HCT116 (cell line): ENCODE measurements around the gene TPT1. TPM values are rescaled to one million over a fixed set of nuclear protein-coding genes. Genes with fewer than 3 reads are reported as not detected.

Source experiments
- ATAC-seq: fragments of 200-7000 bp; cut with Tn5 transposase; 2 replicates; pipeline ENCODE4 v1.9.1; 2020; ENCODE audit warnings: mild to moderate bottlenecking, moderate library complexity
- BruUV-seq: library from RNA; stranded (reverse); fragments of 400-500 nt; replicated peaks from 2 replicates; lab custom pipeline; 2021; lab: Mats Ljungman, UMichigan
- CTCF ChIA-PET: fragments of 300-600 bp; sonication (Branson Sonifier 250); formaldehyde crosslinking; loops from one replicate; lab custom pipeline; 2021; ENCODE audit warnings: antibody characterized with exemption; lab: Charles Lee
- POLR2A ChIA-PET: fragments of 300-600, 350-600 bp; sonication (Branson Sonifier 250); formaldehyde crosslinking; loops from one replicate; lab custom pipeline; 2021; ENCODE audit warnings: antibody characterized with exemption; lab: Charles Lee
- RAD21 ChIA-PET, 2 experiments: fragments of 300-600 bp; sonication (Branson Sonifier 250); formaldehyde crosslinking; loops; one replicate each; lab custom pipeline; 2023; ENCODE audit warnings: low total read pairs in 2 of 2; ENCODE audit not compliant: uncharacterized antibody in 2 of 2, unreplicated experiment in 2 of 2, low non-redundant PET in 1 of 2; lab: Charles Lee
- DNase-seq: peaks from one replicate; pipeline ENCODE4 v3.0.0-alpha.2; 2010; ENCODE audit warnings: low read depth, low spot score
- H2AFZ ChIP-seq: fragments of 200-600 bp; shearing (Covaris generic), sonication (generic); 2 replicates; pipeline ENCODE4 v1.6.1; 2017; ENCODE audit warnings: low read depth, mixed run types, mixed read lengths, antibody characterized with exemption, low read length; ENCODE audit not compliant: poor library complexity, severe bottlenecking
- H3K27ac ChIP-seq: 2 replicates; pipeline ENCODE4 v1.5.1; 2012; ENCODE audit warnings: low read depth, low read length
- H3K27me3 ChIP-seq: fragments of 200-600 bp; sonication (generic); 2 replicates; pipeline ENCODE4 v1.6.1; 2016; ENCODE audit warnings: mixed run types, low read length, mixed read lengths; ENCODE audit not compliant: insufficient read depth
- H3K36me3 ChIP-seq, 2 experiments: fragments of 200-500 bp in 1 of 2; fragments of 200-600 bp in 1 of 2; sonication (Bioruptor generic) in 1 of 2; sonication (generic) in 1 of 2; 2 replicates each; pipeline versions ENCODE4 v1.5.1 to v1.6.1; 2014 to 2016; ENCODE audit warnings: low read length in 2 of 2, inconsistent platforms in 1 of 2, mixed read lengths in 1 of 2, mixed run types in 1 of 2; ENCODE audit not compliant: insufficient read depth in 2 of 2, control insufficient read depth in 1 of 2
- H3K4me1 ChIP-seq, 2 experiments: fragments of 200-600 bp in 1 of 2; sonication (generic) in 1 of 2; 2 replicates each; pipeline versions ENCODE4 v1.5.1 to v1.6.1; 2012 to 2017; ENCODE audit warnings: low read length in 2 of 2, inconsistent platforms in 1 of 2, mild to moderate bottlenecking in 1 of 2, mixed read lengths in 1 of 2, mixed run types in 1 of 2, moderate library complexity in 1 of 2; ENCODE audit not compliant: insufficient read depth in 2 of 2, control insufficient read depth in 1 of 2
- H3K4me2 ChIP-seq: fragments of 200-600 bp; sonication (generic); 2 replicates; pipeline ENCODE4 v1.6.1; 2017; ENCODE audit warnings: mixed run types, low read length, mixed read lengths
- H3K4me3 ChIP-seq, 2 experiments: fragments of 200-600 bp in 1 of 2; sonication (generic) in 1 of 2; replicated peaks in 1 of 2; 2 replicates each; pipeline ENCODE4 v1.5.1; 2011 to 2016; ENCODE audit warnings: low read length in 2 of 2, control low read depth in 1 of 2, low read depth in 1 of 2, mild to moderate bottlenecking in 1 of 2, mixed read lengths in 1 of 2, mixed run types in 1 of 2
- H3K79me2 ChIP-seq: fragments of 200-600 bp; sonication (generic); 2 replicates; pipeline ENCODE4 v1.6.1; 2017; ENCODE audit warnings: mild to moderate bottlenecking, mixed run types, low read length, moderate library complexity, mixed read lengths; ENCODE audit not compliant: insufficient read depth
- H3K9ac ChIP-seq: fragments of 200-600 bp; sonication (generic); 2 replicates; pipeline ENCODE4 v1.6.1; 2016; ENCODE audit warnings: low read length, mixed read lengths
- H3K9me2 ChIP-seq: fragments of 200-600 bp; sonication (generic), shearing (Covaris generic); 2 replicates; pipeline ENCODE4 v1.6.1; 2017; ENCODE audit warnings: mixed run types, mild to moderate bottlenecking, moderate library complexity; ENCODE audit not compliant: insufficient read depth
- H3K9me3 ChIP-seq, 2 experiments: fragments of 200-500 bp in 1 of 2; fragments of 200-600 bp in 1 of 2; sonication (Bioruptor generic) in 1 of 2; sonication (generic) in 1 of 2; 2 replicates each; pipeline ENCODE4 v1.6.1; 2014 to 2017; ENCODE audit warnings: low read length in 2 of 2, mixed read lengths in 2 of 2, inconsistent platforms in 1 of 2, low read depth in 1 of 2, mild to moderate bottlenecking in 1 of 2, mixed run types in 1 of 2, moderate library complexity in 1 of 2; ENCODE audit not compliant: control insufficient read depth in 1 of 2, insufficient read depth in 1 of 2
- H4K20me1 ChIP-seq: fragments of 200-600 bp; sonication (generic), shearing (Covaris generic); 2 replicates; pipeline ENCODE4 v1.6.1; 2017; ENCODE audit warnings: mixed run types, mild to moderate bottlenecking, moderate library complexity; ENCODE audit not compliant: insufficient read depth
- ATF3 ChIP-seq: IDR thresholded peaks from 2 replicates; pipeline ENCODE4 v1.6.1; 2012
- CEBPB ChIP-seq: IDR thresholded peaks from 2 replicates; pipeline ENCODE4 v1.6.1; 2012; ENCODE audit warnings: low read depth
- ELF1 ChIP-seq: IDR thresholded peaks from 2 replicates; pipeline ENCODE4 v1.6.1; 2012; ENCODE audit warnings: low read depth, borderline replicate concordance
- EZH2 ChIP-seq: fragments of 200-600 bp; sonication (generic); IDR thresholded peaks from 2 replicates; pipeline ENCODE4 v1.6.1; 2017; ENCODE audit warnings: antibody characterized with exemption, mixed run types
- FOSL1 ChIP-seq: IDR thresholded peaks from 2 replicates; pipeline ENCODE4 v1.6.1; 2012; ENCODE audit warnings: low read depth
- JUND ChIP-seq: IDR thresholded peaks from 2 replicates; pipeline ENCODE4 v1.6.1; 2012
- POLR2A ChIP-seq: IDR thresholded peaks from 2 replicates; pipeline ENCODE4 v1.7.0; 2011; ENCODE audit warnings: borderline replicate concordance; ENCODE audit not compliant: insufficient read depth, insufficient read length; ENCODE audit errors: extremely low read depth
- POLR2AphosphoS5 ChIP-seq: IDR thresholded peaks from 2 replicates; pipeline ENCODE4 v1.6.1; 2011; ENCODE audit warnings: mild to moderate bottlenecking, low read depth, low read length, moderate library complexity
- RAD21 ChIP-seq: IDR thresholded peaks from 2 replicates; pipeline ENCODE4 v1.6.1; 2012; ENCODE audit warnings: low read depth, mild to moderate bottlenecking
- SIN3A ChIP-seq: IDR thresholded peaks from 2 replicates; pipeline ENCODE4 v1.6.1; 2012; ENCODE audit warnings: low read depth
- SP1 ChIP-seq: IDR thresholded peaks from 2 replicates; pipeline ENCODE4 v1.6.1; 2012; ENCODE audit warnings: low read depth
- TCF7L2 ChIP-seq: IDR thresholded peaks from 2 replicates; pipeline ENCODE4 v1.7.0; 2011; ENCODE audit warnings: borderline replicate concordance, inconsistent platforms; ENCODE audit not compliant: insufficient read depth, insufficient read length; ENCODE audit errors: extremely low read depth
- YY1 ChIP-seq: IDR thresholded peaks from 2 replicates; pipeline ENCODE4 v1.6.1; 2011; ENCODE audit warnings: low read length, low read depth, moderate library complexity, mild to moderate bottlenecking; ENCODE audit not compliant: insufficient replicate concordance; ENCODE audit errors: extremely low read depth
- ZBTB33 ChIP-seq: IDR thresholded peaks from 2 replicates; pipeline ENCODE4 v1.6.1; 2011; ENCODE audit warnings: mild to moderate bottlenecking, low read length, moderate library complexity; ENCODE audit not compliant: insufficient replicate concordance; ENCODE audit errors: extremely low read depth
- ZFX ChIP-seq: fragments of 450-650 bp; IDR thresholded peaks from 2 replicates; pipeline ENCODE4 v1.6.1; 2017
- ZNF274 ChIP-seq: fragments of 200-500 bp; sonication (Bioruptor generic); IDR thresholded peaks from 2 replicates; pipeline ENCODE4 v1.6.1; 2014; ENCODE audit warnings: mild to moderate bottlenecking, low read depth, low read length, inconsistent platforms
- intact Hi-C: fragments of 100-400 bp; cut with micrococcal nuclease; formaldehyde crosslinking; loops from 2 replicates; pipeline ENCODE4 v1.10.0; 2022
- total RNA-seq: library from RNA; stranded (reverse); gene quantifications from one replicate; pipeline ENCODE4 v1.2.1, GENCODE V29; 2021; ENCODE audit not compliant: unreplicated experiment

Gene TPT1
- total RNA-seq, 1 experiment from 2014 or later: 2,859 TPM

GRCh38 chr13:45315520-45316167 is 25.3 kb downstream of the TPT1 start:
- ChIA-PET CTCF (no interaction called here), POLR2A (no interaction called here), RAD21 (interaction anchor here in 1 of 2 experiments (0.6 kb wide), 1 partner anchor 1412 kb away, joined by 3 read pairs; no protein-coding TSS in a partner anchor)
- peaks cover 0 to 18% of the 10 kb centered on the region in 2 experiments; a peak in 2 of 4 replicates for H3K4me1 ChIP-seq
- H4K20me1 ChIP-seq: no peaks in the 10 kb centered on the region
- no peak overlapping the region for H3K9ac ChIP-seq
- no peak for DNase-seq
- no peak overlapping the region for H3K4me2 ChIP-seq
- TF ChIP-seq SIN3A (no peak), TCF7L2 (no peak), POLR2A (no peak), ZFX (no peak), POLR2AphosphoS5 (no peak), SP1 (no peak), ELF1 (no peak), FOSL1 (no peak), JUND (no peak), ZNF274 (no peak)
- H3K27me3 ChIP-seq: no peaks in the 10 kb centered on the region
- no peaks in the 10 kb centered on the region for H3K36me3 ChIP-seq
- BruUV-seq: no TSS peak
- no peaks in the 10 kb centered on the region for H3K79me2 ChIP-seq
- intact Hi-C loops: no loop called here
- H3K27ac ChIP-seq: no peak overlapping the region
- H3K9me3 ChIP-seq: no peaks in the 10 kb centered on the region
- H2AFZ ChIP-seq: no peak overlapping the region
- no peak for ATAC-seq
- no peaks in the 10 kb centered on the region for H3K9me2 ChIP-seq
- no peak overlapping the region for H3K4me3 ChIP-seq

GRCh38 chr13:45314822-45315221 is 26.2 kb downstream of the TPT1 start:
- H3K27me3 ChIP-seq: no peaks in the 10 kb centered on the region
- H3K9me3 ChIP-seq: no peaks in the 10 kb centered on the region
- H3K9me2 ChIP-seq: no peaks in the 10 kb centered on the region
- H3K27ac ChIP-seq: no peak overlapping the region
- no peak for DNase-seq
- H2AFZ ChIP-seq: no peak overlapping the region
- intact Hi-C loops: no loop called here
- RAD21 ChIA-PET: no interaction called here
- no peak overlapping the region for H3K9ac ChIP-seq
- H4K20me1 ChIP-seq: no peaks in the 10 kb centered on the region
- POLR2A ChIA-PET: no interaction called here
- BruUV-seq: no TSS peak
- no peaks in the 10 kb centered on the region for H3K36me3 ChIP-seq
- H3K4me2 ChIP-seq: no peak overlapping the region
- ATAC-seq: no peak
- H3K4me3 ChIP-seq: no peak overlapping the region
- CTCF ChIA-PET: no interaction called here
- no peaks in the 10 kb centered on the region for H3K79me2 ChIP-seq
- peaks cover 0 to 19% of the 10 kb centered on the region in 2 experiments; a peak in 2 of 4 replicates for H3K4me1 ChIP-seq
- TF ChIP-seq POLR2A (no peak), RAD21 (no peak), EZH2 (no peak), YY1 (no peak), CEBPB (no peak), JUND (no peak), ATF3 (no peak), ZBTB33 (no peak), SP1 (no peak)
